Kidney (tissue), 14 donors: Measurements from ENCODE around the gene PDGFRB. TPM values are rescaled to one million over a fixed set of nuclear protein-coding genes. Genes with fewer than 3 reads are reported as not detected.
"Not testable (repeated sequence)": the region's sequence is repeated elsewhere in the genome, so short reads cannot be mapped to it uniquely, and the experiment has no call there.

Experiments
- DNase-seq, 5 donors: peaks; one replicate each; pipeline ENCODE4 v3.0.0-alpha.2; 2013 to 2020
- FAIRE-seq: peaks from 2 replicates; lab custom pipeline; 2012; peaks lifted over from hg19 to GRCh38; lab: Jason Lieb, UNC
- H3K27ac ChIP-seq, 2 donors: one replicate each; pipeline ENCODE4 v1.7.0; 2013; ENCODE audit warnings: low read depth in 2 of 2, low read length in 2 of 2, inconsistent platforms in 1 of 2
- H3K27me3 ChIP-seq: one replicate; pipeline ENCODE4 v1.7.1; 2013; ENCODE audit warnings: low read length, inconsistent platforms; ENCODE audit not compliant: control insufficient read depth, insufficient read depth
- H3K36me3 ChIP-seq, 3 donors: one replicate each; pipeline versions ENCODE4 v1.7.0 to v1.7.1; 2013; ENCODE audit warnings: low read length in 3 of 3, control low read depth in 1 of 3, inconsistent platforms in 1 of 3; ENCODE audit not compliant: insufficient read depth in 3 of 3, control insufficient read depth in 2 of 3
- H3K4me1 ChIP-seq, 3 donors: one replicate each; pipeline versions ENCODE4 v1.7.0 to v1.7.1; 2013; ENCODE audit warnings: low read length in 3 of 3, inconsistent platforms in 1 of 3, low read depth in 1 of 3; ENCODE audit not compliant: control insufficient read depth in 2 of 3, insufficient read depth in 2 of 3
- H3K4me3 ChIP-seq, 3 donors: one replicate each; pipeline versions ENCODE4 v1.7.0 to v1.8.1; 2013; ENCODE audit warnings: low read length in 3 of 3, control low read depth in 1 of 3, inconsistent platforms in 1 of 3
- H3K9ac ChIP-seq, 3 donors: one replicate each; pipeline versions ENCODE4 v1.7.0 to v1.7.1; 2013; ENCODE audit warnings: low read length in 3 of 3, control low read depth in 1 of 3, inconsistent platforms in 1 of 3
- H3K9me3 ChIP-seq, 3 donors: one replicate each; pipeline versions ENCODE4 v1.7.0 to v1.7.1; 2013; ENCODE audit warnings: low read length in 3 of 3, control low read depth in 1 of 3, inconsistent platforms in 1 of 3; ENCODE audit not compliant: control insufficient read depth in 2 of 3, insufficient read depth in 1 of 3
- CTCF ChIP-seq: IDR thresholded peaks from 3 replicates; pipeline ENCODE4 v1.5.1; 2012; ENCODE audit warnings: mild to moderate bottlenecking, moderate library complexity, borderline replicate concordance; ENCODE audit not compliant: insufficient read depth; ENCODE audit errors: extremely low read depth
- intact Hi-C: fragments of 100-400 bp; cut with DNase I; formaldehyde crosslinking; loops from one replicate; pipeline ENCODE4 v1.11.1; 2022
- polyA plus RNA-seq: library from polyadenylated mRNA; stranded (reverse); fragments of 350-450 nt; fragmentation: Illumina TruSeq; extraction: RNeasy Lipid Tissue Mini Kit (QIAGEN cat#74804); gene quantifications from one replicate; pipeline ENCODE4 v1.2.3, GENCODE V29; 2014; ENCODE audit warnings: low read depth, low replicate concordance; ENCODE audit not compliant: insufficient read depth
- total RNA-seq: library from RNA; stranded (reverse); fragmentation: NEBNext Ultra II Directional; extraction: Animal tissue kit (Norgen Biotek cat#: 25700); gene quantifications from one replicate; pipeline ENCODE4 v1.2.1, GENCODE V29; 2021
- donor health status: control.
- donor health status: control.
- donor health status: control.
- donor health status: control.
- donor health status: control.
- donor health status: DM: yes; HTN: yes; CAD: no.
- donor health status: Normal renal cell carcinoma (clear cell type).

The PDGFRB gene
- total and polyA plus RNA-seq, 2 donors from 2014 or later: 50.4 to 104 TPM

GRCh38 chr5:150085191-150085912 is 70.3 kb downstream of the PDGFRB start:
- no peak for FAIRE-seq
- intact Hi-C loops: no loop called here
- Histone ChIP-seq H3K36me3 (no peaks in the 10 kb centered on the region), H3K27me3 (no peaks in the 10 kb centered on the region), H3K4me1 (no peaks in the 10 kb centered on the region), H3K27ac (no peak overlapping the region), H3K9ac (no peak overlapping the region), H3K4me3 (no peak overlapping the region), H3K9me3 (no peaks in the 10 kb centered on the region)
- DNase-seq: no peak
- TF ChIP-seq CTCF: no peak

DNA sequence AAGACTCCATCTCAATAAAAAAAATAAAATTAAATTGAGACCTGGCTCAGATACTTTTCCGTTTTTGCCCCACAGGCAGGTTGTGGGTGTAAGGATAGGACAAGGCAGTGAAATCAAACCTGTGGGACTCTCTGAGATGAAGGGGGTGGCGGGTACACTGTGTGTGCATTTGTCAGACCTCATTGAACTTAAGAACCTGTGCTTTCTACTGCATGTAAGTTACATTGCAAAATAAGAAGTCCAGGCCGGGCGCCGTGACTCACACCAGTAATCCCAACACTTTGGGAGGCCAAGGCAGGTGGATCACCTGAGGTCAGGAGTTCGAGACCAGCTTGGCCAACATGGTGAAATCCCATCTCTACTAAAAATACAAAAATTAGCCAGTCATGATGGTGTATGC is 70.9 kb downstream of the PDGFRB start:
- FAIRE-seq, H3K27ac ChIP-seq, H3K9ac ChIP-seq, intact Hi-C loops, H3K36me3 ChIP-seq, H3K4me1 ChIP-seq, DNase-seq, H3K9me3 ChIP-seq, H3K27me3 ChIP-seq, H3K4me3 ChIP-seq: not testable (repeated sequence)

DNA sequence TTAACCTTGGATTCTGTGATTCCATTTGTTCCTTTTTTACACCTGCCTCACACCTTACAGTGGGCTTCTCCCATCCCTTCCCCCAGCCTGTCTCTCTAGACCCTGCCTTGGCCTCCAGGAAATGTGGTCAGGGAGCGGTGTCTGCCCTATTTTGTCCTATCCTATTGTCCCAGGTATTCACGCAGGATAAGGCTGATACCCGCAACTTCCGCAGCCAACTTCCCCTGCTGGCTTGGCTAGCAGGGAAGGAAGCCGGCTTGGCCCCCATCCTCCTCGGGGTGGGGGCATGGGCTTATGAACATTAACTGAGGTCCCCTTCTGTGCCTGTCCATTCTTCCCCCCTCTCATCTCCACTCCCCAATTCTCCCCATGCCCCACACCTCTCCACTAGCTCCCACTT is 72.8 kb downstream of the PDGFRB start:
- H3K4me3 ChIP-seq: no peak overlapping the region
- no peak for DNase-seq
- no peak for FAIRE-seq

GRCh38 chr5:150082374-150082773 is 73.3 kb downstream of the PDGFRB start:
- no peak for TF ChIP-seq CTCF
- Histone ChIP-seq H3K9ac (no peak overlapping the region), H3K27ac (no peak overlapping the region), H3K36me3 (no peaks in the 10 kb centered on the region), H3K9me3 (no peaks in the 10 kb centered on the region), H3K4me3 (no peak overlapping the region), H3K4me1 (no peaks in the 10 kb centered on the region), H3K27me3 (no peaks in the 10 kb centered on the region)
- intact Hi-C loops: no loop called here
- FAIRE-seq (no peak), DNase-seq (no peak)

More for the DNA sequence above, 72.8 kb downstream of the PDGFRB start:
- no peak overlapping the region for H3K9ac ChIP-seq
- no peaks in the 10 kb centered on the region for H3K27me3 ChIP-seq
- no peaks in the 10 kb centered on the region for H3K9me3 ChIP-seq
- intact Hi-C loops: no loop called here
- TF ChIP-seq CTCF: no peak
- no peaks in the 10 kb centered on the region for H3K36me3 ChIP-seq
- no peaks in the 10 kb centered on the region for H3K4me1 ChIP-seq
- H3K27ac ChIP-seq: no peak overlapping the region
